ENCODE results near the gene TSEN54. TPM values are rescaled to one million over a fixed set of nuclear protein-coding genes. Genes with fewer than 3 reads are reported as not detected.
A peak's percentile ranks its signal among the peaks of the same experiment; 100 is the strongest.
"Not testable (repeated sequence)": the region's sequence is repeated elsewhere in the genome, so short reads cannot be mapped to it uniquely, and the experiment has no call there.

TSEN54 gene
- total RNA-seq, result 10 to 100 TPM; 30.1 to 38.9 TPM
- long read RNA-seq, transcript TSEN54-201 (11 exons, 1,944 nt), result major isoform, 78 of 128 reads
- long read RNA-seq, partial matches to known transcripts, result 15 of 128 reads
- long read RNA-seq, other reads (novel, unspliced or antisense), result 33 of 128 reads

DNA sequence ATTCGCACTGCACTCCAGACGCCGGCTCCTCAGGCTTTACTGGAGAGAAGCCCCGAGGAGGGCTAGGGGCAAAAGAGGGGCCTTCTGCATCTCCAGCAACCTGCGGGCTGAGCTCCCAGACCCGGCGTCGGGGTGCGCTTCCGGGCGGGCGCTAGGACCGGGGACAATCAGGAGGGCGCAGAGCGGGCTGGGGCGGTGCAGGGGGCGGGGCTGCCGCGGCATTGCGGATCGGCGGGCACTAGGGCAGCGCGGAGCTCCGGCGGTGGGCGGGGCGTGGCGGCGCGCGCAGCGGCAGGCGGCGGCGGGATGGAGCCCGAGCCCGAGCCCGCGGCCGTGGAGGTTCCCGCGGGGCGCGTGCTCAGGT is at the start of gene TSEN54:
TSEN54 (plus strand) TSS at position 274 of the 364 bp plus-strand sequence; CDS start at position 307, 33 bp downstream.
- DNase-seq (peak; percentile 96 to 97), ATAC-seq (peak; percentile 77)
- intact Hi-C loops (cut with DNase I, micrococcal nuclease), result loop anchor here in 1 of 2 donors (5.0 kb wide), 1 partner anchor 89 kb away; no protein-coding TSS in a partner anchor

DNA sequence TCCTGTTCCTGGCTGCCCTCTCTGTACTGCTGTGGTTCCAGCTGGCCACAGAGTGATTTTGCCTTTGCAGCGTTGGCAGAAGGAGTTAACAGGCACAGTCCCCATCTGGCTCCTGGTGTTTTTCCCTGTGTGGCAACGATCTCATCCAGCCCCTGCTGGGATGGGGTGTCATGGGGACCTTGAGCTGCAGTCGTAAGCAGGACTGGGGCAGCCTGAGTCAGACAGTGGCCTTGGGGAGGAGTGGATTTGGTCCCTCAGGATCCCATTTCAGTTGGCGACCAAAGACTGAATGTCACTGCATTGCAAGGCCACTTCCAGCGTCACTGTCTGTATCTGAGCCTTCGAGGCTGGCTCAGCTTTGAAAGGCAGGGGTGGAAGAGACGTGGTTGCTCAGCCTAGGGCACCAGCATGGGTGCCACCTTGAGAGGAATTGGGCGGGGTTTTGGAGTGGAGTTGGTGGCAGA is 48.0 kb upstream of the TSEN54 start:
- peak; percentile 53 for ATAC-seq
- intact Hi-C loops (cut with DNase I, micrococcal nuclease), result no loop called here
- DNase-seq, result no peak

DNA sequence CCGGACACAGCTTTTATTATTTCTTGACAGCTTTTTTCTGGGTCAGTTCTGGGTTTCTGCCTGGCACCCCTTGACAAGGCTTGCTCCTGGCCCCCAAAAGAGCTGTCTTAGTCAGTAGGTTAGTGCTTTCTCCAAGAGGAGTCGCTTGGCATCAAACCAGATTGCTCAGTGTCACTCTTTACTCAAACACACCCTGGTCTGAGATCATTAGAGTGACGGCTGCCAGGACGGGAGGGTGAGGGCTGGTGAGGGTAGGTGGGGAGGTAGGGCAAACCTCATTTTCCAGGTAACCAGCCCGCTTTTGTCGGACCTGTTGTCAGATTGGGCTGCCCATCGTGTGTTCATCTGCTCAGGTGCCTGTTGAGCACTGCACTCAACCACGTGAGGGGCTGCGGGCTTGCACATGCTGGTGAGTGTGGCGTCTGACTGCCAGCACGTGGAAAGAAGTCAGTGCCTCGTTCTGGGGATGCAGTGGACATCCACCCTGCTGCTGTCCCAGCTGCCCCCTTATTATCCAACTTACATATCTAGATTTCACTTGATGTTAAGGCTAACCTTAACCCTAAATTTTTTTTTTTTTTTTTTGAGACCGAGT is 47.5 kb upstream of the TSEN54 start:
- ATAC-seq (peak; percentile 91), DNase-seq (peak; percentile 57 to 75)
- intact Hi-C loops (cut with DNase I, micrococcal nuclease), result no loop called here

DNA sequence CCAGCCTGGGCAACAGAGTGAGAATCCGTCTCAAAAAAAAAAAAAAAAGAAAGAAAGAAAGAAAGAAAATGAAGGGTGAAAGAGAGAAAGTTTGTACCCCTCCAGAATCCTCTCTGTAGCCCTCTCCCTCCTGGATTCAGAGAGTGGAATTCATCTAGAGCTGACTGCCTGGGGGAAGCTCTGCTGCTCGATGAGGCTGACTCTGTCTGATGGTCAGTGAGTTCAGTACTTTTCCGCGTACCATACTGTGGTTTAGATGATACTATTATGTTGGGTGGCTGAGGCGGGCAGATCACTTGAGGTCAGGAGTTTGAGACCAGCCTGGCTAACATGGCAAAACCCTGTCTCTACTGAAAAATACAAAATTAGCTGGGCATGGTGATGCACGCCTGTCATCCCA is 45.1 kb upstream of the TSEN54 start:
- ATAC-seq, result no peak
- no peak for DNase-seq
- intact Hi-C loops (cut with DNase I, micrococcal nuclease), result no loop called here

DNA sequence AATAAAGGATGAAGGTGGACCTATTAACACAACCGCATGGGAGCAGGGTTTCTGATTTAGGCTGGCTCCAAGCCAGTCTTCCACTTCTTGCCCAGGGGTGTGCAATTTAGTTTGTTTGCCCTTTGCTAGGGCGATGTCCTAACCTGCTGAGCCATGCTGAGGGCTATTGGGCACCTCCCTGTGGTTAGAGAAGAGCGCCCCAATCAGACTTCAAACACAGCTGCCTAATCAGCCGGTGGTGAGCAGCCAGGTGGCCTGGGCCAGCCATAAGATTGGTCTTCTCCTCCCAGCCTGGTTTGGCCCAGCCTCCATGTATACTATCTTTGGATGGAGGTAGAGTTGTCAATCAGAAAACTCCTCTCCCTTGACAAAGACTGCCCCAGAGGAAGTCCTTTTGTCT is 44.2 kb upstream of the TSEN54 start:
- no peak for DNase-seq
- intact Hi-C loops (cut with DNase I, micrococcal nuclease), result loop anchor here in 1 of 2 donors (2.0 kb wide), 1 partner anchor 33 kb away; no protein-coding TSS in a partner anchor
- ATAC-seq, result peak; percentile 41

DNA sequence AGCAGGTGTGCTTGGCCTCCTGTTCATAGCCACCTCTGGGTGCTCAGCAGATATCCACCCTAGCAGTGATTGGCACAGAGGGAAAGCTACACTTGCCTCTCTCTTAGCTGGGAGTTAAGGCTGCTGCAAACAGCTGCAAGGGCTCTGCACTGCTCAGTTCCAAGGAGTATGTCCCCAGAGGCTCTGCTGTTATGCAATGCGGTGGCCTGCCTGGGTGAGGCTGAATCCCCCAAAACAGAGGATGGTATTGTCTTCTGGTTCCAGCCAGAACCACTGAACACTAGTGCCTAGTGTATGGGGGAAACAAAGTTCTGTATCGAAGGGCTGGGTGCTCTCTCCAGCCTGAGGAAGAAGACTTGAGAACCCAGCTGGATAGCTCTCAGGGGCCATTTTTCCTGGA is 43.1 kb upstream of the TSEN54 start:
- ATAC-seq, result no peak
- intact Hi-C loops (cut with DNase I, micrococcal nuclease), result loop anchor here in 1 of 2 donors (2.0 kb wide), 1 partner anchor 34 kb away; no protein-coding TSS in a partner anchor
- DNase-seq, result no peak

DNA sequence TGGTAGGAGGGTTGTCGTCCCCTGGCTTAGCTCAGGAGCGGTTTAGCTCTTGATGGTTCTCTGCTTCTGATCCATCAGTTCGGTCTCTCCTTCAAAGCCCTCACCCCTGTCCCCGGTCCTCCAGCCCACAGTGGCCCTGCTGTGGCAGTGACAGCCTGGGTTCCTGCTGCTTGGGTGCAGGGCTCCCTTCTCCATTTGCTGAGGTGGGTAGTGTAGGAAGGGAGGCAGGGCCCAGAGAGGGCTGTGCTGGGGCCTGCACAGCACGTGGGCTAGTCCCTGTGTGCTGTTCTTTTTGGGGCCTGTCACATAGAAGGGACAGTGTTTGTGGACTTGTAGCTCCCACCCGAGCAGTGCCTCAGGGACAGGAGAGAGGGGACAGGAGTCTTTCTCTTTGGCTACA is 41.6 kb upstream of the TSEN54 start:
- ATAC-seq (no peak), DNase-seq (no peak)
- intact Hi-C loops (cut with DNase I, micrococcal nuclease), result no loop called here

DNA sequence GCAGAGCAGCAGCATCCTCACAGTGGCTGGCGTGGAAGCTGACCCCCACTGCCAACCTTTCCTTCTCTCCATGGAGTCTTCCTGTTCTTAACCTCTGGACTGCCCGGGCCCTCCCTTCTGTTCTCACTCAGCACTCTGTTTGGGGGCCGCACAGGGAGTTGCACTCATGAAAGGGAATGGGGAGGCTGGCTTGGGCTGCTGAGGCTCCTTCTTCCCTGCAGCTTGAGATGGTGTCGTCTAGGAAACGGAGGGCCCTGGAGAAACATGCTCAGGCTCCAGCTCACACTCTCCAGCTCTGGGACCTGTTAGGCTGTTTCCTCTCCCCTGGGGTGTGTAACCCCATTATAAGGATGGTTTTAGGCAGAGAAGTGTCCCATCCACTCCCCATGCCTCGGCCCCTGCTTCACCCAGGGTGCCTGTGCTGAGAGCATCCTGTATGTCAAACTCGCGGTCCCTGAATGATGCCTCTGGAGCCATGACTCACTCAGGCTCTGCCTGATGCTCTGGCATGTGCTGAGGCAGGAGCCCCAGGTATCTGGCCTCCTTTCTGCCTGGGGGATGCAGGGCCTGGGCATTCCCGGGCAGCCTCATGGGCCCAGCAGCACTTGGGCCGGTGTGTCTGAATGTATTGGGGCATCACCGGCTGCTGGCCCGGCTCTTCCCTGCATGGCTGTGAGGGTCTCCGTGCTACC is 41.0 kb upstream of the TSEN54 start:
- ATAC-seq, result no peak
- intact Hi-C loops (cut with DNase I, micrococcal nuclease), result no loop called here
- DNase-seq, result no peak

DNA sequence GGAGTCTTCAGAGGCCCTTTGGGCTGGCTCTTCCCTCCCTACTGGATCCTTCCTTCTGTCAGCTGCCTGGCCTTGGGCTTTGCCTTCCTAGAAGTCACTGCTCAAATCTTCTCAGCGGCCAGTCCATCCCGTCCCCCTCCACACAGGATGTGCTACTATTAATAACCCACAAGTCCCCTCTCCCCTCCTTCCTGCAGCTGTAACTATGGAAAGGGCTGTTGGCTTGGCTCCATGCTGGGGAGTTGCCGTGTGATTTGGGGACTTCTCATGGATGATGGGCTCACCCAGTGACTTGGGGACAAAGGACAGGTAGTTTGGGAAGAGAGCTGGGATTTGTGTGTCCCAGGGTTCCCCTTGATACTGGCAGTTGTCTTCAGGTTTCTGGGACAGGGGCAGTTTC is 40.5 kb upstream of the TSEN54 start:
- ATAC-seq (no peak), DNase-seq (no peak)
- intact Hi-C loops (cut with DNase I, micrococcal nuclease), result no loop called here

DNA sequence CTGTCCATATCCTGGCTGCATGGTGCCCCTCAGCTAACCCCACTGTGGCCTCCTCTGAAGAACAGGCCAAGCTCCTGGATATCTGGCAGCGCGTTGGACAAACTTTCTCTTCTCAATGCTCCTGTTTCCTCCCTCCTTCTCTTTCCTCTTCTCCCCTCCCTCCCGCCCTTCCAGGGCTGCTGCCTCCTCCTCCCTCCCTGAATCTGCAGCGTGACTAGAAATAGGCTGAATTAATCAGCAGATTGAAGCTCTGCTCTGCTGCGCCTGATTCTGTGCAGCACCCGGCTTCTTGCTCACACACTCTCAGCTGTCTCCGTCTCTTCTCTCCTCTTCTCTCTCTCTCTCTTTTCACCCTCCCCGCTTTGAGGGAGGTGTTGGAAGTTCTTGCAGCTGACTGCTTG is 40.1 kb upstream of the TSEN54 start:
- no peak for DNase-seq
- ATAC-seq, result no peak
- intact Hi-C loops (cut with DNase I, micrococcal nuclease), result no loop called here

DNA sequence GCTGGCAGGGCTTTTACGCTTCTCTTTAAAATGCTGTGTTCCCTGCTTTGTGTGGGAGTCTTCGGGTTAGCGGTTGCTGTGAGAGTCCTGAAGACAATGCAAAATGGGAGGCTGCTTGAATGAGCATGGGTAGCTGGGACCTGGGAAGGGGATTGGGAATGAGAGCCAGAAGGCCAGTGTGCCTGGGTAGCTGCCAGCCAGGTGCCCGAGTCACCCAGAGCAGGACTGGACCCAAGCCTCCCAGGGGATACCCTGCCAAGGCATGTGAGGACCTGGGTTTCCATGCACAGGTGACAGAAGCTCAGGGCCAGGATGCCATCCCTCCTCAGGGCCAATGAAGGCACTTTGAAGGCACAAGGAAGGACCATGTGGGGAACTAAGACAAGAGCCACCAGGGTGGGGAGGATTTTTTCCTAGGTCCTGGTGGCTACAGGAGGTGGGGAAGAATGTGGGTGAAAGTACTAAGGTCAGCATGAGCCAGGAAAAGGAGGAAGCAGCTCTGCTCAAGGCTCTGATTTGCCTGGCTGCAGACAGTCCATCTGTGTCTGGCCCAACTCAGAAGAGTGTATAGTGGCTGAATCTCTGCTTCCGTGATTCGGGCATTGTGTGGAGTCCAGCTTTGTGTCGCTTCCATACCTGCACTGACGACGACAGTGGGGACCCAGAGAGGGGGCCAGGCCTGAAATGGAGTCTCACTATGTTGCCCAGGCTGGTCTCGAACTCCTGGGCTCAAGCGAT is 39.4 kb upstream of the TSEN54 start:
- intact Hi-C loops (cut with DNase I, micrococcal nuclease), result no loop called here
- ATAC-seq (peak; percentile 67), DNase-seq (no peak)

DNA sequence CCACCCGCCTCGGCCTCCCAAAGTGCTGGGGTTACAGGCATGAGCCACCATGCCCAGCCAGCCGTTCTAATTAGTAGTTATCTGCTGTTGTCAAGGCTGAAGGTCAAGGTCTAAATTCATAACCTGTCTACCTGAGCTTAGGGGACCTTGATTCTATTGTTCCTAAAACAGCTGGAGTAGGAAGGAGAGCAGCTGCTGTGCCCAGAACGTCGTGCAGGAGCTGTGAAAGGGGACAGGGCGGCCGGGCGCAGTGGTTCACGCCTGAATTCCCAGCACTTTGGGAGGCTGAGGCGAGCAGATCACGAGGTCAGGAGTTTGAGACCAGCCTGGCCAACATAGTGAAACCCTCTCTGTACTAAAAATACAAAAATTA is 38.9 kb upstream of the TSEN54 start:
- DNase-seq; ATAC-seq; intact Hi-C loops (cut with DNase I, micrococcal nuclease): not testable (repeated sequence)

DNA sequence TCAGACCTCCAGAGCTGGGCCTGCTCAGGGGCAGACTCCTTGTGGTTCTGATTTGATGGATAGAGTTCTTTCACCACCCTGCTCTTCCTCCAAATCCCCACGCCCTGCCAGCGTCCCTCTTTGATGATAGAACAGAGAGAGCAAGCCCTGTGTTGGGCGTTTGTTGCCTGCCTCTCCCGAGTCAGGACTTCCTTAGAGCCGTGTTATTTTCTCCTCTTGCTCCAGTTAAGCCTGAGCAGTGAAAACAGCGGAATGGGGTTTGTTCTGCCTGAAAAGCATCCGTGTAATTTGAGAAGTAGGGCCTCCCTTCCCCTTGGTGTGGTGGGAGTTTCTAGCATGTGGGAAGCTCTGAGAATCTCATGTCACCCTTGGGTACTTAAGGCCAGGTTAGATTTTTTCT is 37.8 kb upstream of the TSEN54 start:
- intact Hi-C loops (cut with DNase I, micrococcal nuclease), result no loop called here
- no peak for ATAC-seq
- no peak for DNase-seq

DNA sequence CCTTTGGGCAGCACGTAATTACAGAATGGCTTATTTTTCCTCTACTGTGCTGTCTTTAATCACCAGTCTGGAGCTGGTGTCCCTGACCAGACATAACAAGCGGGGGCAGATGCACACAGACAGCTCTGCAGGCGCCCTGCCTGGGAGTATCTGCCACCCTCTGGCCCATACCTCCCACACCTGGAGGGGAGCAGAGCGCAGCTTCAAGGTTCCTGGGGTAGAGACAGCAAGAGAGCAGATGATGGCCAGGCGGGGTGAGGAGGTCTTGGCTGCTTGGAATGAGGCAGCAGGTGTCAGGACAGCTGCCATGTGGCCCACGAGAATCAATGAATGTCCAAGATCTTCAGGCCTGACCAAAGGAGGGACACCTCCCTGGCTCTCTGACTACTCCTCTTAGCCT is 36.0 kb upstream of the TSEN54 start:
- ATAC-seq, result no peak
- intact Hi-C loops (cut with DNase I, micrococcal nuclease), result no loop called here
- no peak for DNase-seq

DNA sequence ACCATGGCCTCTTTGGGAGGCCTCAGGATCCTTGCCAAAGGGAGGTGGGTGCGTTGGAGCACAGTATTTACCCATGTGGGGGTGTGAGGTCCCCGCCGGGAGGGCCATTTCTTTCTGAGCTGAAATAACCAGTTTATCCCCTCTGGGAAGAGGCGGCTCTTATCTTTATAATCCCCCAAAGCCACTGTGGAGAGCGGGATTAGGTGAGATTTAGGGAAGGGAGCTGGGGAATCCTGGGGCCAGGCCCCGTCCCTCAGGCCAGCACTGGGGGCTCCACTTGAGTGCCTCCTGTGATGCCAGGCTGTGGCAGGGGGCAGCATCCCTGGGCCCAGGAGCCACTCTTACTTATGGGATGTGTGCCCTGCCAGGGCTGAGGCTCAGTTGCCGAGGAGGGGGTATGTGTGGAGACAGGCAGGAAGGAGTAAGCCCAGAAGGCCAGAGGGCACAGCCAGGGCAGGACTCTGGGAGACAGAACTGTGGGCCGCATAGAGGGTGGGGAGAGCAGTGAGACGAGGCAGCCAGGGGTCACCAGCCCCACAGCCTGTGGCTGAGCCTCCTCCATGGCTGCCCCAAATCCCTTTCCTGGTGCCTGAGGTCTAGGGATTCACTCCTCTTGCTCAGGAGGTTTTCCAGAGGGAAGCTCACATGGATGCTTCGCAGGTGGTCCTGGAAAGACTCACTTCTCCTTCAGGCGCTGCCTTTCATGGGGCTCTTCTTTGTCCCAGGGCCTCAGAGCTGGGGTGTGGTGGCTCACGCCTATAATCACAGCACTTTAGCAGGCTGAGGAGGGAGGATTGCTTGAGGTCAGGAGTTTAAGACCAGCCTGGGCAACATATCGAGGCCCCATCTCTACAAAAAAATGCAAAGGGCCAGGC is 34.9 kb upstream of the TSEN54 start:
- DNase-seq (no peak), ATAC-seq (peak; percentile 54)

DNA sequence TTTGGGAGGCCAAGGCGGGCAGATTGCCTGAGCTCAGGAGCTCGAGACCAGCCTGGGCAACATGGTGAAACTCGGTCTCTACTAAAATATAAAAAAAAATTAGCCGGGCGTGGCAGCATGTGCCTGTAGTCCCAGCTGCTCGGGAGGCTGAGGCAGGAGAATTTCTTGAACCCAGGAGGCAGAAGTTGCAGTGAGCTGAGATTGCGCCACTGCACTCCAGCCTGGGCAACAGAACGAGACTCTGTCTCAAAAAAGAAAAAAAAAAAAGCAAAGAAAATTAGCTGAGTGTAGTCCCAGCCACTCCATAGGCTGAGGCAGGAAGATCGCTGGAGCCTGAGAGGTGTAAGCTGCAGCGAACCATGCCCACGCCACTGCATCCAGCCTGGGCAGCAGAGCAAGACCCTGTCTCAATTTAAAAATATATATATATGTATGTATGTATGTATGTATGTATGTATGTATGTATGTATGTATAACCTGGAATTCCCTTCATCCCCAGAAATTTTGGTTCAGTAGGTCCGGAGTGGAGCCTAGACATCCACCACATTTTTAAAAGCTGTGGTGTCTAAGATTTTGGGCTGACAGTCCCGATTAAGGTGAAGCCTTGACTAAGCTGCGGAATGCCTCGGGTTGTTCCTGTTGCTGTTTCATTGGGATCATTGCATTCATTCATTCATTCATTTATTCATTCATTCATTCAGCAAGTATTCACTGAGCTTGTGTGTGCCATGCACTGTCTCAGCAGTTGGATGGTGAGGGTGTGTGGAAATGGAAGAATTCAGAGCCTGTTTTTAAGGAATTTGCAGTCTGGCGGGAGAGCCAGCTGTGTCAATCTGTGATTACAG is 34.0 kb upstream of the TSEN54 start:
- no peak for DNase-seq
- intact Hi-C loops (cut with DNase I, micrococcal nuclease), result no loop called here
- ATAC-seq, result no peak

More for the DNA sequence above, 34.9 kb upstream of the TSEN54 start:
- intact Hi-C loops (cut with DNase I, micrococcal nuclease), result no loop called here

DNA sequence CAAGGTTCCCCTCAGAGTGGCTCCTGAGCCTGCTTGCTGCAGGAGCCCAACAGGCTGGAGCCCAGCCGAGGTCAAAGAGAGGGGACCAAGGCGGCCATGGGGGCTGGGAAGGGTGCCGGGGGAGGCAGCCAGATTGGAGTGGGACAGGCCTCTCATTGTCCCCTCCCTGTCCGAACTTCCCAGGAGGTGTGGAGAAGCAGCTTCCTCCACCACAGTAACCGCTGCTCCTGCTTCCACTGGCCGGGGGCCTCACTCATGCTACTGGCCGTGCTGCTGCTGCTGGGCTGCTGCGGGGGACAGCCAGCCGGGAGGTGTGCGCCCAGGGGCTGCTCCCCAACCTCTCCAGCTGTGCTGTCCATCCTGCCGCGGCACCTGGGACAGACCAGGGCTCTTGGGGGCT is 30.6 kb upstream of the TSEN54 start:
- ATAC-seq (no peak), DNase-seq (no peak)
- intact Hi-C loops (cut with DNase I, micrococcal nuclease), result no loop called here

DNA sequence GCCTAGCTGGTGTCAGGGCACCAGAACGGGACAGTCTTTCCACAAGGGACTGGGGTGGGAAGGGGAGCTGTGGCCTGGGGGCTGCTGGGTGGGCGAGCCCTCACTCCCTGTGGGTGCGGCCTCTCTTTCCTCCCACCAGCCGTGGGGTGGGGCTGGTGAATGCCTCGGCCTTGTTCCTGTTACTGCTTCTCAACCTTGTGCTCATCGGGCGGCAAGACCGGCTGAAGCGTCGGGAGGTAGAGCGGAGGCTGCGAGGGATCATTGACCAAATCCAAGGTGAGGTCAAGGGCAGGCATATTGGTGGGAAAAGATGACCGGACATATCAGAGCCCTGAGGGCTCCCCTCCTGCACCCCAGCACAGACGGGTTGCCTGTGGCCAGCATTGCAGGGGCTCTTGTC is 30.2 kb upstream of the TSEN54 start:
- no peak for ATAC-seq
- intact Hi-C loops (cut with DNase I, micrococcal nuclease), result no loop called here

More for the DNA sequence above, 30.2 kb upstream of the TSEN54 start:
- no peak for DNase-seq
